ENCODE measurements around the gene MYO5A. TPM values are rescaled to one million over a fixed set of nuclear protein-coding genes. Genes with fewer than 3 reads are reported as not detected.

Gene MYO5A
- total and polyA plus RNA-seq, 10 of the 15 experiments (the other 5 are each of a cell fraction or from before 2014, with no cell fraction given): 4.2 to 42.9 (median 31.1) TPM

DNA sequence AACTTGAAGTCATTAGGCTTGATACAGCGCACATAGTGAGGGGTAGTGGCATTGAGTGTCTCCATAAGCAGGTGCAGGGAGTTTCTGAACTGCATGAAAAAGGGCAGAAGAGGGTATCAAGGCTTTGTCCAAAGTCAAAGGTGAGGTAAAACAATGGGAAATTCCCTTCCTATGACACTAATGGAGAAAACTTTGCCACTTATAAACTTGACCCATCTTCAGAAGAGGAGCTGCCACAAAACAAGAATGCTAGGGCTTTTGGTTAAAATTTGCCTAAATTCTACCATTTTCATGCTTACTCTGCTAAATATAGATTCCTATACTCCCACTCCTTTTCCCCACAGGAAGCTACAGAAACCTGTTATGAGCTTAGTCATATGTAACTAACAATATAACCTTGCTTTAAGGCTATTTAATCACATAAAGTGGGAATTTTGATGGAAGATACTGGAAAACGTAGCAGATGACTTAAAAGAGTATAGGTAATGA lies 145.5 kb downstream of the MYO5A start:
- WGBS (ENCODE audit: insufficient coverage, insufficient replicate concordance, low lambda C conversion rate, missing lambda C conversion rate): 22% methylated on average over 2 of the region's 2 CpGs
- Histone ChIP-seq H3K4me1 (ENCODE audit: control insufficient read depth, insufficient read depth, low read length) (peaks cover 52% of the 10 kb centered on the region), H3K9me3 (replicated peaks; ENCODE audit: control insufficient read depth, insufficient read depth, low read length) (no peaks in the 10 kb centered on the region), H2AFZ (ENCODE audit: control insufficient read depth, low read depth, low read length) (no peak overlapping the region), H3K4me2 (ENCODE audit: control insufficient read depth, insufficient read depth) (peak overlapping the region; percentile 58), H3K4me3 (peak overlapping the region; percentile 23), H3K27ac (ENCODE audit: control insufficient read depth, insufficient read depth) (peak overlapping the region; percentile 93), H4K20me1 (ENCODE audit: control insufficient read depth, insufficient read depth) (no peaks in the 10 kb centered on the region), H3K9ac (ENCODE audit: control insufficient read depth, insufficient read depth, low read length) (peak overlapping the region; percentile 57; the same call in 1 of the 2 replicates), H3K79me2 (ENCODE audit: control insufficient read depth, insufficient read depth, low read length) (no peaks in the 10 kb centered on the region; the same call in 1 of the 2 replicates), H3K27me3 (replicated peaks in 1 of 2; ENCODE audit: control insufficient read depth in 2 of 2, insufficient read depth in 2 of 2, low read length in 1 of 2) (no peaks in the 10 kb centered on the region), H3K36me3 (ENCODE audit: control insufficient read depth in 2 of 2, insufficient read depth in 2 of 2, low read length in 1 of 2) (peaks cover 2 to 4% of the 10 kb centered on the region in 2 experiments; a peak in 2 of 4 replicates)
- DNase-seq (ENCODE audit: low read depth, low spot score) (peak; percentile 88), FAIRE-seq (peak; percentile 62), ATAC-seq (peak; percentile 67)
- in situ Hi-C loops (cut with MboI): no loop called here
- ChIA-PET POLR2A (interaction anchor here (1.0 to 1.4 kb wide), 4 partner anchors 10 to 84 kb away, joined by 3 to 6 read pairs (median 4); no protein-coding TSS in a partner anchor), CTCF (interaction anchor here (0.7 to 1.6 kb wide), 9 partner anchors 12 to 182 kb away, joined by 3 to 8 read pairs (median 4); no protein-coding TSS in a partner anchor), RAD21 (ENCODE audit: unreplicated experiment) (interaction anchor here (0.6 to 1.9 kb wide), 7 partner anchors 13 to 347 kb away, joined by 3 to 15 read pairs (median 5); no protein-coding TSS in a partner anchor), SMC1A (ENCODE audit: uncharacterized antibody, unreplicated experiment) (interaction anchor here (0.5 to 2.9 kb wide), 14 partner anchors 10 to 363 kb away, joined by 3 to 33 read pairs (median 4); no protein-coding TSS in a partner anchor)
- intact Hi-C loops (cut with micrococcal nuclease; ENCODE audit: unreplicated experiment): no loop called here
- no TSS peak for BruUV-seq (replicated peaks)
- no peak; the same call in 1 of the 2 replicates for TF ChIP-seq NR2C1 (IDR thresholded peaks at IDR 0.05)
- TF ChIP-seq, protein P1, sequence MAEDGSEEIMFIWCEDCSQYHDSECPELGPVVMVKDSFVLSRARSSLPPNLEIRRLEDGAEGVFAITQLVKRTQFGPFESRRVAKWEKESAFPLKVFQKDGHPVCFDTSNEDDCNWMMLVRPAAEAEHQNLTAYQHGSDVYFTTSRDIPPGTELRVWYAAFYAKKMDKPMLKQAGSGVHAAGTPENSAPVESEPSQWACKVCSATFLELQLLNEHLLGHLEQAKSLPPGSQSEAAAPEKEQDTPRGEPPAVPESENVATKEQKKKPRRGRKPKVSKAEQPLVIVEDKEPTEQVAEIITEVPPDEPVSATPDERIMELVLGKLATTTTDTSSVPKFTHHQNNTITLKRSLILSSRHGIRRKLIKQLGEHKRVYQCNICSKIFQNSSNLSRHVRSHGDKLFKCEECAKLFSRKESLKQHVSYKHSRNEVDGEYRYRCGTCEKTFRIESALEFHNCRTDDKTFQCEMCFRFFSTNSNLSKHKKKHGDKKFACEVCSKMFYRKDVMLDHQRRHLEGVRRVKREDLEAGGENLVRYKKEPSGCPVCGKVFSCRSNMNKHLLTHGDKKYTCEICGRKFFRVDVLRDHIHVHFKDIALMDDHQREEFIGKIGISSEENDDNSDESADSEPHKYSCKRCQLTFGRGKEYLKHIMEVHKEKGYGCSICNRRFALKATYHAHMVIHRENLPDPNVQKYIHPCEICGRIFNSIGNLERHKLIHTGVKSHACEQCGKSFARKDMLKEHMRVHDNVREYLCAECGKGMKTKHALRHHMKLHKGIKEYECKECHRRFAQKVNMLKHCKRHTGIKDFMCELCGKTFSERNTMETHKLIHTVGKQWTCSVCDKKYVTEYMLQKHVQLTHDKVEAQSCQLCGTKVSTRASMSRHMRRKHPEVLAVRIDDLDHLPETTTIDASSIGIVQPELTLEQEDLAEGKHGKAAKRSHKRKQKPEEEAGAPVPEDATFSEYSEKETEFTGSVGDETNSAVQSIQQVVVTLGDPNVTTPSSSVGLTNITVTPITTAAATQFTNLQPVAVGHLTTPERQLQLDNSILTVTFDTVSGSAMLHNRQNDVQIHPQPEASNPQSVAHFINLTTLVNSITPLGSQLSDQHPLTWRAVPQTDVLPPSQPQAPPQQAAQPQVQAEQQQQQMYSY (CRISPR knock-in tag; IDR thresholded peaks at IDR 0.05): no peak
- TF ChIP-seq DPF2 (IDR thresholded peaks at IDR 0.05): 0 out of 2 replicates have a peak, but pooled peaks have one; percentile 25
- peak; percentile 53 for TF ChIP-seq JUNB (IDR thresholded peaks at IDR 0.05)
- TF ChIP-seq SP1 (IDR thresholded peaks at IDR 0.05; ENCODE audit: low read depth, low read length): peak; percentile 21
- TF ChIP-seq, protein P2, sequence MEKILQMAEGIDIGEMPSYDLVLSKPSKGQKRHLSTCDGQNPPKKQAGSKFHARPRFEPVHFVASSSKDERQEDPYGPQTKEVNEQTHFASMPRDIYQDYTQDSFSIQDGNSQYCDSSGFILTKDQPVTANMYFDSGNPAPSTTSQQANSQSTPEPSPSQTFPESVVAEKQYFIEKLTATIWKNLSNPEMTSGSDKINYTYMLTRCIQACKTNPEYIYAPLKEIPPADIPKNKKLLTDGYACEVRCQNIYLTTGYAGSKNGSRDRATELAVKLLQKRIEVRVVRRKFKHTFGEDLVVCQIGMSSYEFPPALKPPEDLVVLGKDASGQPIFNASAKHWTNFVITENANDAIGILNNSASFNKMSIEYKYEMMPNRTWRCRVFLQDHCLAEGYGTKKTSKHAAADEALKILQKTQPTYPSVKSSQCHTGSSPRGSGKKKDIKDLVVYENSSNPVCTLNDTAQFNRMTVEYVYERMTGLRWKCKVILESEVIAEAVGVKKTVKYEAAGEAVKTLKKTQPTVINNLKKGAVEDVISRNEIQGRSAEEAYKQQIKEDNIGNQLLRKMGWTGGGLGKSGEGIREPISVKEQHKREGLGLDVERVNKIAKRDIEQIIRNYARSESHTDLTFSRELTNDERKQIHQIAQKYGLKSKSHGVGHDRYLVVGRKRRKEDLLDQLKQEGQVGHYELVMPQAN (conservative IDR thresholded peaks at IDR 0.05): no peak
- TF ChIP-seq, protein P3, sequence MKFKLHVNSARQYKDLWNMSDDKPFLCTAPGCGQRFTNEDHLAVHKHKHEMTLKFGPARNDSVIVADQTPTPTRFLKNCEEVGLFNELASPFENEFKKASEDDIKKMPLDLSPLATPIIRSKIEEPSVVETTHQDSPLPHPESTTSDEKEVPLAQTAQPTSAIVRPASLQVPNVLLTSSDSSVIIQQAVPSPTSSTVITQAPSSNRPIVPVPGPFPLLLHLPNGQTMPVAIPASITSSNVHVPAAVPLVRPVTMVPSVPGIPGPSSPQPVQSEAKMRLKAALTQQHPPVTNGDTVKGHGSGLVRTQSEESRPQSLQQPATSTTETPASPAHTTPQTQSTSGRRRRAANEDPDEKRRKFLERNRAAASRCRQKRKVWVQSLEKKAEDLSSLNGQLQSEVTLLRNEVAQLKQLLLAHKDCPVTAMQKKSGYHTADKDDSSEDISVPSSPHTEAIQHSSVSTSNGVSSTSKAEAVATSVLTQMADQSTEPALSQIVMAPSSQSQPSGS (IDR thresholded peaks at IDR 0.05; ENCODE audit: low read length): peak; percentile 58; the same call in 1 of the 2 replicates
- TF ChIP-seq TARDBP (IDR thresholded peaks at IDR 0.05; ENCODE audit: borderline replicate concordance): no peak
- 0 out of 4 replicates have a peak, but pooled peaks of 1 of the 2 experiments have one; percentile 3 for TF ChIP-seq BHLHE40 (IDR thresholded peaks at IDR 0.05; ENCODE audit: borderline replicate concordance in 1 of 2, low read depth in 2 of 2, low read length in 1 of 2)
- TF ChIP-seq POLR2AphosphoS5 (IDR thresholded peaks at IDR 0.05; ENCODE audit: low read length): no peak
- no peak for TF ChIP-seq POLR2AphosphoS2 (IDR thresholded peaks at IDR 0.05; ENCODE audit: low read depth, low read length)
- TF ChIP-seq NFIC (IDR thresholded peaks at IDR 0.05; ENCODE audit: low read depth, low read length): peak; percentile 80
- TF ChIP-seq ETV6 (conservative IDR thresholded peaks at IDR 0.05 in 1 of 2, IDR thresholded peaks at IDR 0.05 in 1 of 2; ENCODE audit: borderline replicate concordance in 1 of 2, low read depth in 1 of 2): no peak
- TF ChIP-seq, protein P4, sequence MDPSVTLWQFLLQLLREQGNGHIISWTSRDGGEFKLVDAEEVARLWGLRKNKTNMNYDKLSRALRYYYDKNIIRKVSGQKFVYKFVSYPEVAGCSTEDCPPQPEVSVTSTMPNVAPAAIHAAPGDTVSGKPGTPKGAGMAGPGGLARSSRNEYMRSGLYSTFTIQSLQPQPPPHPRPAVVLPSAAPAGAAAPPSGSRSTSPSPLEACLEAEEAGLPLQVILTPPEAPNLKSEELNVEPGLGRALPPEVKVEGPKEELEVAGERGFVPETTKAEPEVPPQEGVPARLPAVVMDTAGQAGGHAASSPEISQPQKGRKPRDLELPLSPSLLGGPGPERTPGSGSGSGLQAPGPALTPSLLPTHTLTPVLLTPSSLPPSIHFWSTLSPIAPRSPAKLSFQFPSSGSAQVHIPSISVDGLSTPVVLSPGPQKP (IDR thresholded peaks at IDR 0.05; ENCODE audit: low read depth, low read length): no peak
